HCT116 (cell line): ENCODE measurements around the gene ADD1. TPM values are rescaled to one million over a fixed set of nuclear protein-coding genes. Genes with fewer than 3 reads are reported as not detected.

Source experiments
- ATAC-seq: fragments of 200-7000 bp; cut with Tn5 transposase; 2 replicates; pipeline ENCODE4 v1.9.1; 2020; ENCODE audit warnings: mild to moderate bottlenecking, moderate library complexity
- BruUV-seq: library from RNA; stranded (reverse); fragments of 400-500 nt; replicated peaks from 2 replicates; lab custom pipeline; 2021; lab: Mats Ljungman, UMichigan
- CTCF ChIA-PET: fragments of 300-600 bp; sonication (Branson Sonifier 250); formaldehyde crosslinking; loops from one replicate; lab custom pipeline; 2021; ENCODE audit warnings: antibody characterized with exemption; lab: Charles Lee
- POLR2A ChIA-PET: fragments of 300-600, 350-600 bp; sonication (Branson Sonifier 250); formaldehyde crosslinking; loops from one replicate; lab custom pipeline; 2021; ENCODE audit warnings: antibody characterized with exemption; lab: Charles Lee
- RAD21 ChIA-PET, 2 experiments: fragments of 300-600 bp; sonication (Branson Sonifier 250); formaldehyde crosslinking; loops; one replicate each; lab custom pipeline; 2023; ENCODE audit warnings: low total read pairs in 2 of 2; ENCODE audit not compliant: uncharacterized antibody in 2 of 2, unreplicated experiment in 2 of 2, low non-redundant PET in 1 of 2; lab: Charles Lee
- DNase-seq: peaks from one replicate; pipeline ENCODE4 v3.0.0-alpha.2; 2010; ENCODE audit warnings: low read depth, low spot score
- H2AFZ ChIP-seq: fragments of 200-600 bp; shearing (Covaris generic), sonication (generic); 2 replicates; pipeline ENCODE4 v1.6.1; 2017; ENCODE audit warnings: low read depth, mixed run types, mixed read lengths, antibody characterized with exemption, low read length; ENCODE audit not compliant: poor library complexity, severe bottlenecking
- H3K27ac ChIP-seq: 2 replicates; pipeline ENCODE4 v1.5.1; 2012; ENCODE audit warnings: low read depth, low read length
- H3K27me3 ChIP-seq: fragments of 200-600 bp; sonication (generic); 2 replicates; pipeline ENCODE4 v1.6.1; 2016; ENCODE audit warnings: mixed run types, low read length, mixed read lengths; ENCODE audit not compliant: insufficient read depth
- H3K36me3 ChIP-seq, 2 experiments: fragments of 200-500 bp in 1 of 2; fragments of 200-600 bp in 1 of 2; sonication (Bioruptor generic) in 1 of 2; sonication (generic) in 1 of 2; 2 replicates each; pipeline versions ENCODE4 v1.5.1 to v1.6.1; 2014 to 2016; ENCODE audit warnings: low read length in 2 of 2, inconsistent platforms in 1 of 2, mixed read lengths in 1 of 2, mixed run types in 1 of 2; ENCODE audit not compliant: insufficient read depth in 2 of 2, control insufficient read depth in 1 of 2
- H3K4me1 ChIP-seq, 2 experiments: fragments of 200-600 bp in 1 of 2; sonication (generic) in 1 of 2; 2 replicates each; pipeline versions ENCODE4 v1.5.1 to v1.6.1; 2012 to 2017; ENCODE audit warnings: low read length in 2 of 2, inconsistent platforms in 1 of 2, mild to moderate bottlenecking in 1 of 2, mixed read lengths in 1 of 2, mixed run types in 1 of 2, moderate library complexity in 1 of 2; ENCODE audit not compliant: insufficient read depth in 2 of 2, control insufficient read depth in 1 of 2
- H3K4me2 ChIP-seq: fragments of 200-600 bp; sonication (generic); 2 replicates; pipeline ENCODE4 v1.6.1; 2017; ENCODE audit warnings: mixed run types, low read length, mixed read lengths
- H3K4me3 ChIP-seq, 2 experiments: fragments of 200-600 bp in 1 of 2; sonication (generic) in 1 of 2; replicated peaks in 1 of 2; 2 replicates each; pipeline ENCODE4 v1.5.1; 2011 to 2016; ENCODE audit warnings: low read length in 2 of 2, control low read depth in 1 of 2, low read depth in 1 of 2, mild to moderate bottlenecking in 1 of 2, mixed read lengths in 1 of 2, mixed run types in 1 of 2
- H3K79me2 ChIP-seq: fragments of 200-600 bp; sonication (generic); 2 replicates; pipeline ENCODE4 v1.6.1; 2017; ENCODE audit warnings: mild to moderate bottlenecking, mixed run types, low read length, moderate library complexity, mixed read lengths; ENCODE audit not compliant: insufficient read depth
- H3K9ac ChIP-seq: fragments of 200-600 bp; sonication (generic); 2 replicates; pipeline ENCODE4 v1.6.1; 2016; ENCODE audit warnings: low read length, mixed read lengths
- H3K9me2 ChIP-seq: fragments of 200-600 bp; sonication (generic), shearing (Covaris generic); 2 replicates; pipeline ENCODE4 v1.6.1; 2017; ENCODE audit warnings: mixed run types, mild to moderate bottlenecking, moderate library complexity; ENCODE audit not compliant: insufficient read depth
- H3K9me3 ChIP-seq, 2 experiments: fragments of 200-500 bp in 1 of 2; fragments of 200-600 bp in 1 of 2; sonication (Bioruptor generic) in 1 of 2; sonication (generic) in 1 of 2; 2 replicates each; pipeline ENCODE4 v1.6.1; 2014 to 2017; ENCODE audit warnings: low read length in 2 of 2, mixed read lengths in 2 of 2, inconsistent platforms in 1 of 2, low read depth in 1 of 2, mild to moderate bottlenecking in 1 of 2, mixed run types in 1 of 2, moderate library complexity in 1 of 2; ENCODE audit not compliant: control insufficient read depth in 1 of 2, insufficient read depth in 1 of 2
- H4K20me1 ChIP-seq: fragments of 200-600 bp; sonication (generic), shearing (Covaris generic); 2 replicates; pipeline ENCODE4 v1.6.1; 2017; ENCODE audit warnings: mixed run types, mild to moderate bottlenecking, moderate library complexity; ENCODE audit not compliant: insufficient read depth
- CBX3 ChIP-seq: IDR thresholded peaks from 2 replicates; pipeline ENCODE4 v1.6.1; 2012; ENCODE audit warnings: low read depth
- CEBPB ChIP-seq: IDR thresholded peaks from 2 replicates; pipeline ENCODE4 v1.6.1; 2012; ENCODE audit warnings: low read depth
- ELF1 ChIP-seq: IDR thresholded peaks from 2 replicates; pipeline ENCODE4 v1.6.1; 2012; ENCODE audit warnings: low read depth, borderline replicate concordance
- EZH2phosphoT487 ChIP-seq: fragments of 200-600 bp; IDR thresholded peaks from 2 replicates; pipeline ENCODE4 v1.6.1; 2018; ENCODE audit warnings: antibody characterized with exemption, borderline replicate concordance
- FOSL1 ChIP-seq: IDR thresholded peaks from 2 replicates; pipeline ENCODE4 v1.6.1; 2012; ENCODE audit warnings: low read depth
- POLR2A ChIP-seq: IDR thresholded peaks from 2 replicates; pipeline ENCODE4 v1.7.0; 2011; ENCODE audit warnings: borderline replicate concordance; ENCODE audit not compliant: insufficient read depth, insufficient read length; ENCODE audit errors: extremely low read depth
- RAD21 ChIP-seq: IDR thresholded peaks from 2 replicates; pipeline ENCODE4 v1.6.1; 2012; ENCODE audit warnings: low read depth, mild to moderate bottlenecking
- SIN3A ChIP-seq: IDR thresholded peaks from 2 replicates; pipeline ENCODE4 v1.6.1; 2012; ENCODE audit warnings: low read depth
- SP1 ChIP-seq: IDR thresholded peaks from 2 replicates; pipeline ENCODE4 v1.6.1; 2012; ENCODE audit warnings: low read depth
- TCF7L2 ChIP-seq: IDR thresholded peaks from 2 replicates; pipeline ENCODE4 v1.7.0; 2011; ENCODE audit warnings: borderline replicate concordance, inconsistent platforms; ENCODE audit not compliant: insufficient read depth, insufficient read length; ENCODE audit errors: extremely low read depth
- YY1 ChIP-seq: IDR thresholded peaks from 2 replicates; pipeline ENCODE4 v1.6.1; 2011; ENCODE audit warnings: low read length, low read depth, moderate library complexity, mild to moderate bottlenecking; ENCODE audit not compliant: insufficient replicate concordance; ENCODE audit errors: extremely low read depth
- ZFX ChIP-seq: fragments of 450-650 bp; IDR thresholded peaks from 2 replicates; pipeline ENCODE4 v1.6.1; 2017
- ZNF274 ChIP-seq: fragments of 200-500 bp; sonication (Bioruptor generic); IDR thresholded peaks from 2 replicates; pipeline ENCODE4 v1.6.1; 2014; ENCODE audit warnings: mild to moderate bottlenecking, low read depth, low read length, inconsistent platforms
- intact Hi-C: fragments of 100-400 bp; cut with micrococcal nuclease; formaldehyde crosslinking; loops from 2 replicates; pipeline ENCODE4 v1.10.0; 2022
- total RNA-seq: library from RNA; stranded (reverse); gene quantifications from one replicate; pipeline ENCODE4 v1.2.1, GENCODE V29; 2021; ENCODE audit not compliant: unreplicated experiment
- TF ChIP-seq, protein P1 (sequence below): IDR thresholded peaks from 2 replicates; pipeline ENCODE4 v1.6.1; 2012; ENCODE audit warnings: low read depth
- TF ChIP-seq, protein P2 (sequence below): IDR thresholded peaks from 2 replicates; pipeline ENCODE4 v1.6.1; 2012

The ADD1 gene
- total RNA-seq, 1 experiment from 2014 or later = 139 TPM

GRCh38 chr4:2799971-2800690 is 43.5 kb upstream of the ADD1 start:
- H3K4me2 ChIP-seq = no peak overlapping the region
- H3K27ac ChIP-seq = no peak overlapping the region; the same call in 1 of the 2 replicates
- CTCF ChIA-PET = no interaction called here

GRCh38 chr4:2800691-2801596 is 42.7 kb upstream of the ADD1 start:
- ChIA-PET POLR2A (no interaction called here), RAD21 (no interaction called here), CTCF (no interaction called here)
- BruUV-seq = no TSS peak
- intact Hi-C loops = no loop called here
- Histone ChIP-seq H3K9me2 (no peaks in the 10 kb centered on the region), H3K4me1 (peaks cover 40 to 80% of the 10 kb centered on the region in 2 experiments), H3K9ac (no peak overlapping the region), H3K27me3 (no peaks in the 10 kb centered on the region), H3K79me2 (no peaks in the 10 kb centered on the region), H4K20me1 (no peaks in the 10 kb centered on the region), H3K4me2 (peak overlapping the region; percentile 25; the same call in 1 of the 2 replicates), H3K4me3 (no peak overlapping the region), H3K9me3 (no peaks in the 10 kb centered on the region), H3K27ac (peak overlapping the region; percentile 39; the same call in 1 of the 2 replicates), H2AFZ (no peak overlapping the region), H3K36me3 (no peaks in the 10 kb centered on the region)
- ATAC-seq (no peak), DNase-seq (no peak)
- TF ChIP-seq ZFX (no peak), YY1 (no peak), SIN3A (no peak), POLR2A (no peak), TCF7L2 (no peak), CEBPB (no peak), ELF1 (no peak), ZNF274 (no peak), SP1 (no peak), EZH2phosphoT487 (no peak)
- TF ChIP-seq, protein P1, sequence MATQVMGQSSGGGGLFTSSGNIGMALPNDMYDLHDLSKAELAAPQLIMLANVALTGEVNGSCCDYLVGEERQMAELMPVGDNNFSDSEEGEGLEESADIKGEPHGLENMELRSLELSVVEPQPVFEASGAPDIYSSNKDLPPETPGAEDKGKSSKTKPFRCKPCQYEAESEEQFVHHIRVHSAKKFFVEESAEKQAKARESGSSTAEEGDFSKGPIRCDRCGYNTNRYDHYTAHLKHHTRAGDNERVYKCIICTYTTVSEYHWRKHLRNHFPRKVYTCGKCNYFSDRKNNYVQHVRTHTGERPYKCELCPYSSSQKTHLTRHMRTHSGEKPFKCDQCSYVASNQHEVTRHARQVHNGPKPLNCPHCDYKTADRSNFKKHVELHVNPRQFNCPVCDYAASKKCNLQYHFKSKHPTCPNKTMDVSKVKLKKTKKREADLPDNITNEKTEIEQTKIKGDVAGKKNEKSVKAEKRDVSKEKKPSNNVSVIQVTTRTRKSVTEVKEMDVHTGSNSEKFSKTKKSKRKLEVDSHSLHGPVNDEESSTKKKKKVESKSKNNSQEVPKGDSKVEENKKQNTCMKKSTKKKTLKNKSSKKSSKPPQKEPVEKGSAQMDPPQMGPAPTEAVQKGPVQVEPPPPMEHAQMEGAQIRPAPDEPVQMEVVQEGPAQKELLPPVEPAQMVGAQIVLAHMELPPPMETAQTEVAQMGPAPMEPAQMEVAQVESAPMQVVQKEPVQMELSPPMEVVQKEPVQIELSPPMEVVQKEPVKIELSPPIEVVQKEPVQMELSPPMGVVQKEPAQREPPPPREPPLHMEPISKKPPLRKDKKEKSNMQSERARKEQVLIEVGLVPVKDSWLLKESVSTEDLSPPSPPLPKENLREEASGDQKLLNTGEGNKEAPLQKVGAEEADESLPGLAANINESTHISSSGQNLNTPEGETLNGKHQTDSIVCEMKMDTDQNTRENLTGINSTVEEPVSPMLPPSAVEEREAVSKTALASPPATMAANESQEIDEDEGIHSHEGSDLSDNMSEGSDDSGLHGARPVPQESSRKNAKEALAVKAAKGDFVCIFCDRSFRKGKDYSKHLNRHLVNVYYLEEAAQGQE = no peak

More at GRCh38 chr4:2799971-2800690, 43.5 kb upstream of the ADD1 start:
- ATAC-seq (no peak), DNase-seq (no peak)
- no peak overlapping the region for H2AFZ ChIP-seq
- H4K20me1 ChIP-seq = no peaks in the 10 kb centered on the region
- BruUV-seq = no TSS peak
- no peaks in the 10 kb centered on the region for H3K9me2 ChIP-seq
- H3K79me2 ChIP-seq = no peaks in the 10 kb centered on the region
- POLR2A ChIA-PET = no interaction called here
- TF ChIP-seq, protein P2, sequence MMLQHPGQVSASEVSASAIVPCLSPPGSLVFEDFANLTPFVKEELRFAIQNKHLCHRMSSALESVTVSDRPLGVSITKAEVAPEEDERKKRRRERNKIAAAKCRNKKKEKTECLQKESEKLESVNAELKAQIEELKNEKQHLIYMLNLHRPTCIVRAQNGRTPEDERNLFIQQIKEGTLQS = no peak
- no peak for TF ChIP-seq TCF7L2
- no peak for TF ChIP-seq CBX3
- TF ChIP-seq FOSL1 = no peak
- TF ChIP-seq RAD21 = no peak
- no peak for TF ChIP-seq ELF1
- peaks cover 41 to 79% of the 10 kb centered on the region in 2 experiments for H3K4me1 ChIP-seq
- no peak overlapping the region for H3K4me3 ChIP-seq
- no peaks in the 10 kb centered on the region for H3K9me3 ChIP-seq
- H3K36me3 ChIP-seq = no peaks in the 10 kb centered on the region
- H3K27me3 ChIP-seq = no peaks in the 10 kb centered on the region
- intact Hi-C loops = no loop called here
- RAD21 ChIA-PET = no interaction called here
- H3K9ac ChIP-seq = no peak overlapping the region
